Ovary (tissue), 10 donors: ENCODE measurements around the gene MKS1. TPM values are rescaled to one million over a fixed set of nuclear protein-coding genes. Genes with fewer than 3 reads are reported as not detected.
A peak's percentile ranks its signal among the peaks of the same experiment; 100 is the strongest.

Experiments used
- DNase-seq, 5 donors: peaks; one replicate each; pipeline ENCODE4 v3.0.0-alpha.2; 2019 to 2020
- H3K27ac ChIP-seq, 2 donors: fragments of 200-600 bp; one replicate each; pipeline versions ENCODE4 v1.5.1 to v1.8.0; 2019 to 2022
- H3K27me3 ChIP-seq: fragments of 200-600 bp; one replicate; pipeline ENCODE4 v1.8.0; 2022
- H3K36me3 ChIP-seq: fragments of 200-600 bp; sonication (generic); one replicate; pipeline ENCODE4 v1.5.1; 2019
- H3K4me1 ChIP-seq: one replicate; pipeline ENCODE4 v1.8.1; 2013; ENCODE audit warnings: mild to moderate bottlenecking, moderate library complexity; ENCODE audit not compliant: insufficient read depth
- H3K4me3 ChIP-seq: fragments of 200-600 bp; sonication (generic); one replicate; pipeline ENCODE4 v1.5.1; 2017
- H3K9me3 ChIP-seq, 2 donors: fragments of 200-600 bp in 1 of 2; sonication (generic) in 1 of 2; one replicate each; pipeline versions ENCODE4 v1.5.1 to v1.8.1; 2013 to 2019; ENCODE audit warnings: mild to moderate bottlenecking in 1 of 2, moderate library complexity in 1 of 2
- CTCF ChIP-seq, 3 donors: fragments of 450-650 bp in 2 of 3; fragments of 200-600 bp in 1 of 3; IDR thresholded peaks; one replicate each; pipeline versions ENCODE4 v1.5.1 to v1.8.0; 2016 to 2022; ENCODE audit warnings: antibody characterized with exemption in 3 of 3, mild to moderate bottlenecking in 1 of 3
- EP300 ChIP-seq: sonication (generic); formaldehyde crosslinking; IDR thresholded peaks from one replicate; pipeline ENCODE4 v1.6.1; 2017; ENCODE audit warnings: antibody characterized with exemption
- POLR2A ChIP-seq: fragments of 450-650 bp; IDR thresholded peaks from one replicate; pipeline ENCODE4 v1.6.1; 2017; ENCODE audit warnings: antibody characterized with exemption, mild to moderate bottlenecking, moderate library complexity
- WGBS, 3 donors: extraction: QIAGEN DNeasy Blood & Tissue Kit in 1 of 3; methylation state at CpG; one replicate each; pipeline versions ENCODE4 v1.1.5 to v1.1.7; 2013 to 2017; 5-methylcytosine and 5-hydroxymethylcytosine counted together
- intact Hi-C, 4 donors: fragments of 100-400 bp; cut with DNase I; formaldehyde crosslinking; loops; one replicate each; pipeline versions ENCODE4 v1.11.0 to v1.15.1; 2022 to 2023
- long read RNA-seq, 3 donors: library from polyadenylated mRNA in 2 of 3; unstranded in 2 of 3; transcript quantifications; one replicate each; pipeline ENCODE4 v2.0.0 and lab custom pipeline, GENCODE V29; 2021 to 2026
- polyA plus RNA-seq, 2 donors: library from polyadenylated mRNA; stranded (reverse); fragments of 200-250 nt in 1 of 2; fragments of 350-450 nt in 1 of 2; fragmentation: Illumina TruSeq in 1 of 2; extraction: RNeasy Lipid Tissue Mini Kit (QIAGEN cat#74804) in 1 of 2; gene quantifications; one replicate each; pipeline ENCODE4 v1.2.3, GENCODE V29; 2013 to 2014
- total RNA-seq, 7 donors: library from RNA; depleted of rRNA in 2 of 7; stranded (reverse); fragments of >200 nt in 2 of 7; fragmentation: NEBNext Ultra II Directional in 3 of 7; extraction: Animal tissue kit (Norgen Biotek cat#: 25700) in 3 of 7; gene quantifications; one replicate each; pipeline versions ENCODE4 v1.1.0 to v1.2.4, GENCODE V29; 2016 to 2023
- donor health status: DM: no; HTN: no; CAD: no; lungs with moderate emphysema.
- donor health status: DM: no; HTN: no; CAD: no.
- donor health status: Bipolar disorder and iron deficiency.
- donor health status: DM: yes; HTN: yes; CAD: no.
- donor health status: DM: no; HTN: no; CAD: no.
- donor health status: DM: yes; HTN: yes; CAD: no.

Gene MKS1
- total RNA-seq (10 to 100 TPM; 10.0 to 26.0 (median 19.9) TPM), polyA plus RNA-seq (10 to 100 TPM; 12.6 to 15.5 TPM)
- long read RNA-seq, donor 1, transcript MKS1-210 (4 exons, 899 nt) = minor isoform, 6 of 86 reads
- long read RNA-seq, donor 1, transcript MKS1-202 (18 exons, 2,397 nt) = major isoform, 49 of 86 reads
- long read RNA-seq, donor 1, partial matches to known transcripts = 11 of 86 reads
- long read RNA-seq, donor 1, other reads (novel, unspliced or antisense) = 13 of 86 reads
- long read RNA-seq, donor 2, partial matches to known transcripts = 0 of 4 reads
- long read RNA-seq, donor 2, other reads (novel, unspliced or antisense) = 0 of 4 reads
- long read RNA-seq, donor 3, transcript MKS1-202 (18 exons, 2,397 nt) = major isoform, 14 of 40 reads
- long read RNA-seq, donor 3, partial matches to known transcripts = 7 of 40 reads
- long read RNA-seq, donor 3, other reads (novel, unspliced or antisense) = 15 of 40 reads

- H3K27ac ChIP-seq = peak within 1 kb of the TSS in 1 of 2 donors; percentile 50
- no peaks in the 10 kb centered on the region for H3K9me3 ChIP-seq
- DNase-seq = peak; percentile 89 to 97 (median 93)
- H3K27me3 ChIP-seq = no peaks in the 10 kb centered on the region
- WGBS, 3 donors = 1 to 2% (median 1%) methylated on average over 47 to 56 of the region's 56 CpGs
- H3K4me1 ChIP-seq = no peaks in the 10 kb centered on the region
- no peaks in the 10 kb centered on the region for H3K36me3 ChIP-seq
- H3K4me3 ChIP-seq = peak within 1 kb of the TSS; percentile 74
- peak; percentile 66 to 77 (median 72) for TF ChIP-seq CTCF (IDR thresholded peaks at IDR 0.05)
- TF ChIP-seq EP300 = no peak
- TF ChIP-seq POLR2A = peak; percentile 52
- intact Hi-C loops = no loop called here
Measured at GRCh38 chr17:58219007-58219788, at the start of gene MKS1. MKS1 (minus strand) TSS chr17:58219255; CDS start chr17:58219230, 25 bp downstream.

- no peak for TF ChIP-seq EP300
- TF ChIP-seq CTCF (IDR thresholded peaks at IDR 0.05) = no peak
- TF ChIP-seq POLR2A = no peak
- DNase-seq = no peak
- no peaks in the 10 kb centered on the region for H3K4me1 ChIP-seq
- H3K4me3 ChIP-seq = no peak overlapping the region
- H3K9me3 ChIP-seq = no peaks in the 10 kb centered on the region
- H3K27me3 ChIP-seq = no peaks in the 10 kb centered on the region
- no peak overlapping the region for H3K27ac ChIP-seq
- intact Hi-C loops = no loop called here
- H3K36me3 ChIP-seq = no peaks in the 10 kb centered on the region
- WGBS, 3 donors = 78 to 86% (median 83%) methylated on average over 12 of the region's 12 CpGs
Measured at GRCh38 chr17:58268326-58268725, 49.3 kb upstream of the MKS1 start.

DNA sequence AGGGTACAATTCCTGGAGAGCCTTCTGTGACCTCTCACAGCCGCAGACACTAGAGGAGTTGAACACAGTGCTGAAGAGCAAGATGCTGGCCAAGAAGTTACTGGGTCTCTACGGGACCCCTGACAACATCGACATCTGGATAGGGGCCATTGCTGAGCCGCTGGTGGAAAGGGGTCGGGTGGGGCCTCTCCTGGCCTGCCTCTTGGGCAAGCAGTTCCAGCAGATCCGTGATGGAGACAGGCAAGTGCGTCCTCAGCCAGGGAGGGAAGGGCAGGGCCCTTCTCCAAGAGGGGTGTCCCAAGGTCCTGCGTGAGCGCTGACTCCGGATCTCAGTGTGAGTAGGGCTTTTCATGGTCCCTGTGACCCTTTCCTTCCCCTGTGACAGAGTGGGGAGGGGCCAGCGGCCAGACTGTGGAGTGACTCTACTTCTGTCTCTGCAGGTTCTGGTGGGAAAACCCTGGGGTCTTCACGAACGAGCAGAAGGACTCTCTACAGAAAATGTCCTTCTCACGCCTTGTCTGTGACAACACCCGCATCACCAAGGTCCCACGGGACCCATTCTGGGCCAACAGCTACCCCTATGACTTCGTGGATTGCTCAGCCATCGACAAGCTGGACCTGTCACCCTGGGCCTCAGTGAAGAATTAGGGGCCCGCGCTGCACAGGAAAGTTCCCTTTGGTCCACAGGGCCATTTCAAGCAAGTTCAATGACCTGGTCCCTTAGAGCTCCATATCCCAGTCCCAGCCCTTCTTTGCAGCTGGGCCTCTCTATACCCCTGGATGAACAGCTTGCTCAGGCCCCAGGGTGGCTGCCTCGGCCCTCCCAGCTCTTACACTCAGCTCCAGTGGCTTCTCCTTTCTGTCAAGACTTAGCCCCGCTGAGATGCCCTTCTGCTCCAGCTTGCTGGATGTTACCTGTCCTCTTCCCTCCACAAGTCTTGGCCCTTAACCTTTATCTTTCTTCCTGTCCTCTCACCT, 48.6 kb upstream of the MKS1 start:
- no peak for TF ChIP-seq EP300
- TF ChIP-seq POLR2A = no peak
- no peak for TF ChIP-seq CTCF (IDR thresholded peaks at IDR 0.05)
- H3K36me3 ChIP-seq = no peaks in the 10 kb centered on the region
- 79 to 84% (median 83%) methylated on average over 22 of the region's 22 CpGs for WGBS, 3 donors
- intact Hi-C loops = no loop called here
- no peaks in the 10 kb centered on the region for H3K9me3 ChIP-seq
- no peak overlapping the region for H3K4me3 ChIP-seq
- H3K4me1 ChIP-seq = no peaks in the 10 kb centered on the region
- H3K27ac ChIP-seq = no peak overlapping the region
- DNase-seq = no peak
- H3K27me3 ChIP-seq = no peaks in the 10 kb centered on the region
